Activated T-helper 1 cell treated with anti-CD3 and anti-CD28 coated beads, Interleukin-12 subunit alpha, Interleukin-12 subunit beta, Interleukin-2, Interleukin-4 antibody, amounts not matched to agents 30 ng/mL and 10 ng/mL and 1 ng/mL, durations not matched to agents 14 hours and 24 hours and 36 hours (primary cell): ENCODE data around the gene CLCA2. TPM values are rescaled to one million over a fixed set of nuclear protein-coding genes. Genes with fewer than 3 reads are reported as not detected.

Experiments used
- DNase-seq: peaks from one replicate; pipeline ENCODE4 v3.0.0; 2021; ENCODE audit warnings: low spot score
- H3K27ac Mint-ChIP-seq: one replicate; pipeline ENCODE4 v1.8.0; 2021; ENCODE audit warnings: mild to moderate bottlenecking, mixed read lengths
- H3K27me3 Mint-ChIP-seq: one replicate; pipeline ENCODE4 v1.8.0; 2022; ENCODE audit warnings: mild to moderate bottlenecking, moderate library complexity, mixed read lengths; ENCODE audit not compliant: insufficient read depth
- H3K36me3 Mint-ChIP-seq: one replicate; pipeline ENCODE4 v1.8.0; 2021; ENCODE audit warnings: low read depth, mixed read lengths
- H3K4me1 Mint-ChIP-seq: one replicate; pipeline ENCODE4 v1.8.0; 2021; ENCODE audit warnings: low read depth, mixed read lengths
- H3K4me3 Mint-ChIP-seq: one replicate; pipeline ENCODE4 v1.8.0; 2021; ENCODE audit warnings: mild to moderate bottlenecking, moderate library complexity, mixed read lengths
- H3K9me3 Mint-ChIP-seq: one replicate; pipeline ENCODE4 v1.8.0; 2021; ENCODE audit warnings: mixed read lengths
- intact Hi-C: fragments of 100-400 bp; cut with micrococcal nuclease; formaldehyde crosslinking; loops from one replicate; pipeline ENCODE4 v1.15.1; 2024
- total RNA-seq: library from RNA; stranded (reverse); gene quantifications from 2 replicates; pipeline ENCODE4 v1.2.3, GENCODE V29; 2022

Gene CLCA2
- total RNA-seq, 1 donor from 2014 or later: not detected

- H3K27me3 Mint-ChIP-seq: peaks cover 11% of the 10 kb centered on the region
- DNase-seq: no peak
- H3K4me1 Mint-ChIP-seq: no peaks in the 10 kb centered on the region
- intact Hi-C loops: no loop called here
- H3K4me3 Mint-ChIP-seq: no peak overlapping the region
- H3K9me3 Mint-ChIP-seq: no peaks in the 10 kb centered on the region
- H3K36me3 Mint-ChIP-seq: no peaks in the 10 kb centered on the region
- no peak overlapping the region for H3K27ac Mint-ChIP-seq
Measured at GRCh38 chr1:86435327-86435726, 11.4 kb downstream of the CLCA2 start.

GRCh38 chr1:86436041-86436440 lies 12.1 kb downstream of the CLCA2 start:
- H3K27ac Mint-ChIP-seq: no peak overlapping the region
- H3K36me3 Mint-ChIP-seq: no peaks in the 10 kb centered on the region
- DNase-seq: no peak
- H3K4me3 Mint-ChIP-seq: no peak overlapping the region
- intact Hi-C loops: no loop called here
- H3K9me3 Mint-ChIP-seq: no peaks in the 10 kb centered on the region
- H3K4me1 Mint-ChIP-seq: no peaks in the 10 kb centered on the region
- peaks cover 11% of the 10 kb centered on the region for H3K27me3 Mint-ChIP-seq

- Mint-ChIP-seq H3K4me3 (no peak overlapping the region), H3K9me3 (no peaks in the 10 kb centered on the region), H3K27ac (no peak overlapping the region), H3K36me3 (no peaks in the 10 kb centered on the region), H3K27me3 (peaks cover 9% of the 10 kb centered on the region), H3K4me1 (no peaks in the 10 kb centered on the region)
- intact Hi-C loops: no loop called here
- no peak for DNase-seq
Measured at GRCh38 chr1:86441581-86441980, 17.6 kb downstream of the CLCA2 start.

GRCh38 chr1:86441997-86442396 lies 18.0 kb downstream of the CLCA2 start:
- intact Hi-C loops: no loop called here
- Mint-ChIP-seq H3K4me3 (no peak overlapping the region), H3K9me3 (no peaks in the 10 kb centered on the region), H3K36me3 (no peaks in the 10 kb centered on the region), H3K27me3 (peaks cover 11% of the 10 kb centered on the region), H3K4me1 (no peaks in the 10 kb centered on the region), H3K27ac (no peak overlapping the region)
- DNase-seq: no peak

GRCh38 chr1:86445919-86446318 lies 21.9 kb downstream of the CLCA2 start:
- no peaks in the 10 kb centered on the region for H3K36me3 Mint-ChIP-seq
- intact Hi-C loops: no loop called here
- H3K27me3 Mint-ChIP-seq: peaks cover 16% of the 10 kb centered on the region
- H3K4me3 Mint-ChIP-seq: no peak overlapping the region
- no peak for DNase-seq
- H3K4me1 Mint-ChIP-seq: no peaks in the 10 kb centered on the region
- no peaks in the 10 kb centered on the region for H3K9me3 Mint-ChIP-seq
- H3K27ac Mint-ChIP-seq: no peak overlapping the region

- H3K4me3 Mint-ChIP-seq: no peak overlapping the region
- H3K9me3 Mint-ChIP-seq: no peaks in the 10 kb centered on the region
- no peak overlapping the region for H3K27ac Mint-ChIP-seq
- peaks cover 16% of the 10 kb centered on the region for H3K27me3 Mint-ChIP-seq
- no peaks in the 10 kb centered on the region for H3K36me3 Mint-ChIP-seq
- DNase-seq: no peak
- intact Hi-C loops: no loop called here
- H3K4me1 Mint-ChIP-seq: no peaks in the 10 kb centered on the region
Measured at GRCh38 chr1:86447198-86447790, 23.3 kb downstream of the CLCA2 start.

GRCh38 chr1:86448670-86449069 lies 24.7 kb downstream of the CLCA2 start:
- no peak overlapping the region for H3K4me3 Mint-ChIP-seq
- H3K36me3 Mint-ChIP-seq: no peaks in the 10 kb centered on the region
- no peak for DNase-seq
- intact Hi-C loops: no loop called here
- H3K27me3 Mint-ChIP-seq: peaks cover 18% of the 10 kb centered on the region
- no peak overlapping the region for H3K27ac Mint-ChIP-seq
- no peaks in the 10 kb centered on the region for H3K9me3 Mint-ChIP-seq
- no peaks in the 10 kb centered on the region for H3K4me1 Mint-ChIP-seq

- H3K4me3 Mint-ChIP-seq: no peak overlapping the region
- H3K36me3 Mint-ChIP-seq: no peaks in the 10 kb centered on the region
- H3K4me1 Mint-ChIP-seq: no peaks in the 10 kb centered on the region
- peaks cover 19% of the 10 kb centered on the region for H3K27me3 Mint-ChIP-seq
- no peak for DNase-seq
- intact Hi-C loops: no loop called here
- H3K27ac Mint-ChIP-seq: no peak overlapping the region
- H3K9me3 Mint-ChIP-seq: no peaks in the 10 kb centered on the region
Measured at GRCh38 chr1:86449103-86449502, 25.1 kb downstream of the CLCA2 start.

- DNase-seq: no peak
Measured at GRCh38 chr1:86450847-86451246, 26.9 kb downstream of the CLCA2 start.

GRCh38 chr1:86453664-86454063 lies 29.7 kb downstream of the CLCA2 start:
- no peaks in the 10 kb centered on the region for H3K9me3 Mint-ChIP-seq
- no peaks in the 10 kb centered on the region for H3K4me1 Mint-ChIP-seq
- peaks cover 24% of the 10 kb centered on the region for H3K27me3 Mint-ChIP-seq
- H3K27ac Mint-ChIP-seq: no peak overlapping the region
- intact Hi-C loops: no loop called here
- H3K36me3 Mint-ChIP-seq: no peaks in the 10 kb centered on the region
- H3K4me3 Mint-ChIP-seq: no peak overlapping the region
- DNase-seq: no peak

More at GRCh38 chr1:86450847-86451246, 26.9 kb downstream of the CLCA2 start:
- H3K27ac Mint-ChIP-seq: no peak overlapping the region
- H3K4me1 Mint-ChIP-seq: no peaks in the 10 kb centered on the region
- H3K4me3 Mint-ChIP-seq: no peak overlapping the region
- intact Hi-C loops: no loop called here
- H3K9me3 Mint-ChIP-seq: no peaks in the 10 kb centered on the region
- peaks cover 23% of the 10 kb centered on the region for H3K27me3 Mint-ChIP-seq
- H3K36me3 Mint-ChIP-seq: no peaks in the 10 kb centered on the region

GRCh38 chr1:86455073-86455472 lies 31.1 kb downstream of the CLCA2 start:
- Mint-ChIP-seq H3K27ac (no peak overlapping the region), H3K4me3 (no peak overlapping the region), H3K36me3 (no peaks in the 10 kb centered on the region), H3K4me1 (no peaks in the 10 kb centered on the region), H3K27me3 (peaks cover 24% of the 10 kb centered on the region), H3K9me3 (no peaks in the 10 kb centered on the region)
- intact Hi-C loops: no loop called here
- DNase-seq: no peak

GRCh38 chr1:86460998-86461397 lies 37.0 kb downstream of the CLCA2 start:
- Mint-ChIP-seq H3K27ac (no peak overlapping the region), H3K4me3 (no peak overlapping the region), H3K36me3 (no peaks in the 10 kb centered on the region), H3K27me3 (peaks cover 21% of the 10 kb centered on the region), H3K9me3 (no peaks in the 10 kb centered on the region), H3K4me1 (no peaks in the 10 kb centered on the region)
- intact Hi-C loops: no loop called here
- DNase-seq: no peak

GRCh38 chr1:86461482-86461881 lies 37.5 kb downstream of the CLCA2 start:
- Mint-ChIP-seq H3K27me3 (peaks cover 24% of the 10 kb centered on the region), H3K9me3 (no peaks in the 10 kb centered on the region), H3K4me3 (no peak overlapping the region), H3K36me3 (no peaks in the 10 kb centered on the region), H3K4me1 (no peaks in the 10 kb centered on the region), H3K27ac (no peak overlapping the region)
- intact Hi-C loops: no loop called here
- no peak for DNase-seq

- intact Hi-C loops: no loop called here
Measured at GRCh38 chr1:86464819-86465218, 40.8 kb downstream of the CLCA2 start.

More at GRCh38 chr1:86464819-86465218, 40.8 kb downstream of the CLCA2 start:
- no peaks in the 10 kb centered on the region for H3K9me3 Mint-ChIP-seq
- no peak overlapping the region for H3K27ac Mint-ChIP-seq
- no peaks in the 10 kb centered on the region for H3K4me1 Mint-ChIP-seq
- no peak overlapping the region for H3K4me3 Mint-ChIP-seq
- no peaks in the 10 kb centered on the region for H3K36me3 Mint-ChIP-seq
- DNase-seq: no peak
- peaks cover 11% of the 10 kb centered on the region for H3K27me3 Mint-ChIP-seq
